Stimulated activated memory B cell treated with anti-CD40 and anti-IgM and Interleukin-4, amounts not matched to agents 10 μg/mL and 1 μg/mL and 100 μg/mL, for 72 hours (primary cell): Measurements from ENCODE around the gene TCEA3.
"Not testable (repeated sequence)": the region's sequence is repeated elsewhere in the genome, so short reads cannot be mapped to it uniquely, and the experiment has no call there.

Experiments
- ATAC-seq: fragments of 150-1000 bp; cut with Tn5 transposase; 2 replicates; pipeline ENCODE4 v1.10.0; 2021
- H3K27ac Mint-ChIP-seq: one replicate; pipeline ENCODE4 v1.8.0; 2022; ENCODE audit warnings: mild to moderate bottlenecking, mixed read lengths
- H3K27me3 Mint-ChIP-seq: one replicate; pipeline ENCODE4 v1.8.0; 2022; ENCODE audit warnings: mixed read lengths
- H3K36me3 Mint-ChIP-seq: one replicate; pipeline ENCODE4 v1.8.0; 2022; ENCODE audit warnings: mixed read lengths
- H3K4me1 Mint-ChIP-seq: one replicate; pipeline ENCODE4 v1.8.0; 2022; ENCODE audit warnings: mixed read lengths
- H3K4me3 Mint-ChIP-seq: one replicate; pipeline ENCODE4 v1.8.0; 2022; ENCODE audit warnings: mild to moderate bottlenecking, moderate library complexity, mixed read lengths
- H3K9me3 Mint-ChIP-seq: one replicate; pipeline ENCODE4 v1.8.0; 2022; ENCODE audit warnings: mixed read lengths

The TCEA3 gene

DNA sequence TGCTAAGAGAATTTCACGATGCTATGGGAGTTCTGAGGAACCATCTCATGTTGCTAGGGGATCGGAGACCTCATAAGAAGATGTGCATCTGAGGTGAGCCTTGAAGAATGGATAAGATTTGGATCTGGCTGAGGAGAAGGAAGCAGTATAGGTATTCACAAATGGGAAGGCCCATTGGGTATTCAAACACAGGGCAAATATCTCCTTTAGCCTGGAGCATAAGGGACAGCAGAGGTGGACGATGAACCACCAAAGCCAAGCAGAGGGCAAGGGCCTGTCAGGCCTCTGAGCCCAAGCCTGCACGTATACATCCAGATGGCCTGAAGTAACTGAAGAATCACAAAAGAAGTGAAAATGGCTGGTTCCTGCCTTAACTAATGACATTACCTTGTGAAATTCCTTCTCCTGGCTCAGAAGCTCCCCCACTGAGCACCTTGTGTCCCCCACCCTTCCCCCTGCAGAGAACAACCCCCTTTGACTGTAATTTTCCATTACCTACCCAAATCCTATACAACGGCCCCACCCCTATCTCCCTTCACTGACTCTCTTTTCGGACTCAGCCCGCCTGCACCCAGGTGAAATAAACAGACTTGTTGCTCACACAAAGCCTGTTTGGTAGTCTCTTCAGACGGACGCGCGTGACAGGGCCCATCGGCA is 50.3 kb downstream of the TCEA3 start:
- ATAC-seq, H3K4me3 Mint-ChIP-seq, H3K9me3 Mint-ChIP-seq, H3K27me3 Mint-ChIP-seq, H3K36me3 Mint-ChIP-seq, H3K27ac Mint-ChIP-seq: not testable (repeated sequence)
- H3K4me1 Mint-ChIP-seq = peaks cover 12% of the 10 kb centered on the region

DNA sequence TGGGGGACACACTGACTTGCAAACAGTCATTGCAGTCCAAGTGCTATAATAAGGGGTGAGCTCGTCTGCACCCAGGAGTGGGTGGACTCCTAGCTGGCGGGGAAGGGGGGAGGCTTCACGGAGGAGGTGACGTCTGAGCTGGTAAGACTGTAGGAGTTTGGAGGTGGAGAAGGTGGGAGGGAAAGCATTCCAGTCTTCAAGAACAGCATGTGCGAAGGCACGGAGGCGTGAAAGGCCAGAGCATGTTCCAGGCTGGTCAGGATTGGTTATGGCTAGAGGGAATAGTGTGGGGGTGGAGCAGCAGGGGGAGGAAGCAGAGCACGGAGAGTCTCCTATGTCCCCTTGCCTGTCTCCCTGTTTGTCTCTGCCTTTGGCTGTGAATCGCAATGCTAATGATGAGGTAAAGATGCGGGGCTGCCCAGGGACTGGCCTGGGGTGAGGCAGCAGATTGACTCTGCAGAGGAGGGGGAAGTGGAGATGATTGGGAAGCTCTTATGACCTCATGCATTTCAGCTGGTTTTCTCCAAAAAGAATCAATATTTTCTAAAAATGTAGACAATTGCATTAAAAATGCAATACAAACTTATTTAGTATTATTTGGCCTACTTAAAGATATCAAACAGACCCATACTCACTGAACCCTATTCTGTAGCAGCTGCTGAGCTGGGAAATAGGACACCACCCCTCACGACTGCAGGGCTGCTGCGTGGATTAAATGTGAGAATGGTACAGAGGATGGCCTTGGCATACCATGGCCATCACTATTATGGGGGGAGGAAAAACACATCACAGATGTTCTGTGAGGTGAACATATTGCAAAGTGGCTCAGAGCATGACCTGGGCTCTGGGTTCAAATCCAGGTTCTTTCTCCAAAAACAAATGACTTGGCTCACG is 52.3 kb downstream of the TCEA3 start:
- Mint-ChIP-seq H3K4me1 (peaks cover 13% of the 10 kb centered on the region), H3K4me3 (no peak overlapping the region), H3K27me3 (no peaks in the 10 kb centered on the region), H3K9me3 (peaks cover 2% of the 10 kb centered on the region), H3K36me3 (no peaks in the 10 kb centered on the region), H3K27ac (no peak overlapping the region)
- no peak for ATAC-seq

GRCh38 chr1:23370709-23371584 is 53.6 kb downstream of the TCEA3 start:
- H3K4me1 Mint-ChIP-seq = peaks cover 18% of the 10 kb centered on the region
- H3K9me3 Mint-ChIP-seq = peaks cover 2% of the 10 kb centered on the region
- H3K36me3 Mint-ChIP-seq = peaks cover 9% of the 10 kb centered on the region
- H3K27me3 Mint-ChIP-seq = no peaks in the 10 kb centered on the region
- H3K27ac Mint-ChIP-seq = no peak overlapping the region
- no peak for ATAC-seq
- no peak overlapping the region for H3K4me3 Mint-ChIP-seq

DNA sequence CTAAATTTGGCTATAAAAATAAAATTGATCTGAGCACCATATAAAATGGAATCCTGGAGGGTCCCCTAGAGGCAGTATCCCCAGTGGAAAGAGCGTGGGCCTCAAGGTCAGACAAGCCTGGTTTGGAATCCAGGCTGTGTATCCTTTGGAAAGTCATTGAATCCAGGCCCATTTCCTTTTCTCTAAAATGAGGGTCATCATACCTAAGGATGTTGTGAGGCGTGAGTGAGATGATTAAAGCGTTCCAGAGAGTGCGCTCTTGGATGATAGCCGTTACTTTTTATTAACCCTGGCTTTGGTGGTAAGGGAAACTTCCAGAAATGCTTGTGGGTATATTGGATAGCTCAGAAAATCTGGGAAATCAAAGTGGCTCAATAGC is 54.2 kb downstream of the TCEA3 start:
- Mint-ChIP-seq H3K27ac (no peak overlapping the region), H3K36me3 (peaks cover 10% of the 10 kb centered on the region), H3K4me3 (no peak overlapping the region), H3K9me3 (peaks cover 2% of the 10 kb centered on the region), H3K27me3 (no peaks in the 10 kb centered on the region), H3K4me1 (peaks cover 18% of the 10 kb centered on the region)
- no peak for ATAC-seq

GRCh38 chr1:23369335-23370013 is 55.1 kb downstream of the TCEA3 start, which contains the start of gene ZNF436:
TSS of gene ZNF436 (minus strand) at chr1:23369836. CDS start at chr1:23368005, 1,831 bp downstream.
- ATAC-seq = no peak
- Mint-ChIP-seq H3K36me3 (peaks cover 16% of the 10 kb centered on the region), H3K4me1 (peaks cover 18% of the 10 kb centered on the region), H3K27ac (peak within 1 kb of the TSS; percentile 94), H3K4me3 (peak within 1 kb of the TSS; percentile 97), H3K27me3 (no peaks in the 10 kb centered on the region), H3K9me3 (no peaks in the 10 kb centered on the region)

DNA sequence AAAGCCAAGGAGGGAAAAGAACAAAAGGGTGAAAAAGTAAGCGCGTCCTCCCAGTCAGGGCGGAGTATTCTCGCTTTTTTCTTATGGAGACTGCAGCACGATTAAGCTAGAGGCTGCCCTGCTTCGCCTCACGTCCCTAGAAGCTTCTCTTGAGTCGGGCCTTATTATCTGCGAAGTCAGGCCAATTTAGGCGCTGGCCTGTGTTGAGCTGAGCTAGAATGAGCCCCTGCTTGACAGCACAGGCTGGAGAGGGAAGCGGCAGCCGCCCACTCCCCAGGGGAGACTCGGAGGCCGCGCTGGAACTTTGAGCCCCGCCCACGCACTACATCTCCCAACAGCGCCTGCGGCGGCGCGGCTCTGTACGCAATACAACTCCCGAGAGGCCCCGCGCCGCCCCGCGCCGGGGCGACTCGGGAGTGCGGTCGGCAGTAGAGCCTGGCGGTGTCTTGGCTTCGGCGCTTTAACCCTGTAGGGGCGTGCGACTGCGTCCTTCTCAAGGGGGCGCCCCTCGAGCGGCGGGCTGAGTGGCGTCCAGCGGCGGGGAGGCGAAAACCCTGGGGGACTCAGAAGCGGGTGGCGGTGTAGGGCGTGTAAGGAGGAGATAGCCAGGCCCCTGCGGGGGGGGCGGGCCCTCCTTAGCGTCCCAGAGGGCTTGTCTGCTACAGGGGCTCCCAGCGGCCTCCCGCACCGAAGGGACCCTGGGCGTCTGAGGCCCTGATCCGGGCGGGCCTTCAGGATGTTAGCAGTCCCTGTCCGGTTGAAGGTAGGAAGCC is 55.8 kb downstream of the TCEA3 start:
- no peaks in the 10 kb centered on the region for H3K9me3 Mint-ChIP-seq
- peak overlapping the region; percentile 97 for H3K4me3 Mint-ChIP-seq
- peak overlapping the region; percentile 94 for H3K27ac Mint-ChIP-seq
- peaks cover 20% of the 10 kb centered on the region for H3K36me3 Mint-ChIP-seq
- H3K4me1 Mint-ChIP-seq = peaks cover 18% of the 10 kb centered on the region
- peak; percentile 90 for ATAC-seq
- no peaks in the 10 kb centered on the region for H3K27me3 Mint-ChIP-seq

- Mint-ChIP-seq H3K4me1 (peaks cover 18% of the 10 kb centered on the region), H3K36me3 (peaks cover 27% of the 10 kb centered on the region), H3K9me3 (peaks cover under 1% of the 10 kb centered on the region), H3K27ac (peak overlapping the region; percentile 94), H3K4me3 (peak overlapping the region; percentile 97), H3K27me3 (no peaks in the 10 kb centered on the region)
- peak; percentile 98 for ATAC-seq
Observed at GRCh38 chr1:23367791-23368561, 56.6 kb downstream of the TCEA3 start.

GRCh38 chr1:23367451-23367790 is 57.1 kb downstream of the TCEA3 start:
- H3K27ac Mint-ChIP-seq = peak overlapping the region; percentile 94
- ATAC-seq = no peak
- peaks cover 2% of the 10 kb centered on the region for H3K9me3 Mint-ChIP-seq
- peak overlapping the region; percentile 97 for H3K4me3 Mint-ChIP-seq
- no peaks in the 10 kb centered on the region for H3K27me3 Mint-ChIP-seq
- peaks cover 33% of the 10 kb centered on the region for H3K36me3 Mint-ChIP-seq
- H3K4me1 Mint-ChIP-seq = peaks cover 18% of the 10 kb centered on the region

DNA sequence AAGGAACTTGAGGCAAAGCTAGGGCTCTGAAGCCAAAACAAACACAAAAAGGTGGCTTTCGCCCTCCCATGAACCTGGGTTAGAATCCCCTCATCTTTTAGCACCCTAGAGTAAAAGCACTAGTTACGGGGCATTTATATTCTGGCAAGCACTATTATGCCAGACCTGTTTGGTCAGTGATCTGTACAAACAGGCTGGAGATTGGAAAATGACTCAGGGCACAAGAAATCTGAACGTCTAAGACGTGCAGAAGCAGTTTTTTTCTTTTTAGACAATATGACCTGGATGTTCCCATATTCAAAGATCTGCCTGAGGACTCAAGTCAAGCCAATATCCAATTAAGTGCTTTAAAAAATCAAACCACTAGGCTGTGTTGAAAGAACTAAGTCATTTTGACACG is 58.0 kb downstream of the TCEA3 start:
- peaks cover 7% of the 10 kb centered on the region for H3K9me3 Mint-ChIP-seq
- ATAC-seq = no peak
- no peak overlapping the region for H3K4me3 Mint-ChIP-seq
- H3K27me3 Mint-ChIP-seq = no peaks in the 10 kb centered on the region
- H3K4me1 Mint-ChIP-seq = peaks cover 18% of the 10 kb centered on the region
- H3K27ac Mint-ChIP-seq = no peak overlapping the region
- H3K36me3 Mint-ChIP-seq = peaks cover 41% of the 10 kb centered on the region

GRCh38 chr1:23366146-23366545 is 58.4 kb downstream of the TCEA3 start:
- H3K4me3 Mint-ChIP-seq = no peak overlapping the region
- peaks cover 46% of the 10 kb centered on the region for H3K36me3 Mint-ChIP-seq
- H3K27ac Mint-ChIP-seq = no peak overlapping the region
- peaks cover 9% of the 10 kb centered on the region for H3K9me3 Mint-ChIP-seq
- ATAC-seq = no peak
- peaks cover 18% of the 10 kb centered on the region for H3K4me1 Mint-ChIP-seq
- no peaks in the 10 kb centered on the region for H3K27me3 Mint-ChIP-seq

GRCh38 chr1:23362218-23362713 is 62.3 kb downstream of the TCEA3 start:
- Mint-ChIP-seq H3K4me1 (peaks cover 5% of the 10 kb centered on the region), H3K4me3 (no peak overlapping the region), H3K27ac (no peak overlapping the region), H3K36me3 (peaks cover 74% of the 10 kb centered on the region), H3K9me3 (peaks cover 26% of the 10 kb centered on the region), H3K27me3 (no peaks in the 10 kb centered on the region)
- no peak for ATAC-seq

DNA sequence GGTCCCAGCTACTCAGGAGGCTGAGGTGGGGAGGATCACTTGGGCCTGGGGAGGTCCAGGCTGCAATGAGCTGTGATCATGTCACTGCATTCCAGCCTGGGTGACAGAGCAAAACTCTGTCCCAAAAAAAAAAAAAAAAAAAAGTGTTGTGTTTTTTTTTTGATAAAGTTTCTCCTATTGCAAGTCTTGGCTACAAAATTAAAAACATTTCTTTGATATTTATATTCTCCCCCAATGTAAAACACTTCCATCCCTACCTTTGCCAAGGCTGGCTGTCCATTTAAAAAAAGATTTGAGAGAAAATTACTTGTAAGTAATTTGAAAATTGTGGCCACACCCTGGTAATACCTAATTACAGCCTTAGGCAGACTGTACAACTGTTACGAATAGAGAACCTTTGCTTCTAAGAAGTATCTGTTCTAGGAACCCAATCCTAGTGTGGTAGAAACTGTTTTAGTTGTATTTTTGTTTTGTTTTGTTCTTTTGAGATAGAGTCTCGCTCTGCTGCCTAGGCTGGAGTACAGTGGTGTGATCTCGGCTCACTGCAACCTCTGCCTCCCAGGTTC is 66.2 kb downstream of the TCEA3 start:
- ATAC-seq = no peak
- Mint-ChIP-seq H3K36me3 (peaks cover 57% of the 10 kb centered on the region), H3K27me3 (no peaks in the 10 kb centered on the region), H3K4me1 (no peaks in the 10 kb centered on the region), H3K27ac (no peak overlapping the region), H3K9me3 (peaks cover 29% of the 10 kb centered on the region), H3K4me3 (no peak overlapping the region)
